GM12892 (cell line): Measurements from ENCODE around the gene IL37.

Experiments used
- POLR2A ChIP-seq: IDR thresholded peaks from 2 replicates; pipeline ENCODE4 v1.6.1; 2011; ENCODE audit warnings: low read depth, low read length, control low read depth
- POLR2AphosphoS5 ChIP-seq: IDR thresholded peaks from 2 replicates; pipeline ENCODE4 v1.6.1; 2011; ENCODE audit warnings: low read depth, low read length, control low read depth

- TF ChIP-seq POLR2A (no peak), POLR2AphosphoS5 (no peak)
Measured at GRCh38 chr2:112947374-112947773, 36.4 kb downstream of the IL37 start.
